NB4 (cell line): Measurements from ENCODE around the gene CD46.
"Not testable (repeated sequence)": the region's sequence is repeated elsewhere in the genome, so short reads cannot be mapped to it uniquely, and the experiment has no call there.

Experiments
- DNase-seq: peaks from one replicate; pipeline ENCODE4 v3.0.0; 2010; ENCODE audit warnings: low read depth
- H3K4me3 ChIP-seq: one replicate; pipeline ENCODE4 v1.5.1; 2011; ENCODE audit warnings: mild to moderate bottlenecking, low read depth, low read length, moderate library complexity
- CTCF ChIP-seq: IDR thresholded peaks from one replicate; pipeline ENCODE4 v1.5.1; 2012; ENCODE audit warnings: low read depth, low read length
- MAX ChIP-seq: IDR thresholded peaks from 2 replicates; pipeline ENCODE4 v1.6.1; 2011; ENCODE audit warnings: low read depth, low read length
- MYC ChIP-seq: IDR thresholded peaks from 2 replicates; pipeline ENCODE4 v1.6.1; 2011; ENCODE audit warnings: low read depth, low read length
- POLR2A ChIP-seq: IDR thresholded peaks from 2 replicates; pipeline ENCODE4 v1.6.1; 2011; ENCODE audit warnings: mild to moderate bottlenecking; ENCODE audit not compliant: insufficient read length; ENCODE audit errors: extremely low read depth

CD46 gene

GRCh38 chr1:207762622-207763021 lies 10.8 kb downstream of the CD46 start:
- H3K4me3 ChIP-seq = no peak overlapping the region
- TF ChIP-seq MAX (no peak), POLR2A (no peak), MYC (no peak), CTCF (no peak)
- no peak for DNase-seq

GRCh38 chr1:207763091-207763490 lies 11.2 kb downstream of the CD46 start:
- TF ChIP-seq MAX (no peak), MYC (no peak), CTCF (no peak), POLR2A (no peak)
- DNase-seq = no peak
- no peak overlapping the region for H3K4me3 ChIP-seq

DNA sequence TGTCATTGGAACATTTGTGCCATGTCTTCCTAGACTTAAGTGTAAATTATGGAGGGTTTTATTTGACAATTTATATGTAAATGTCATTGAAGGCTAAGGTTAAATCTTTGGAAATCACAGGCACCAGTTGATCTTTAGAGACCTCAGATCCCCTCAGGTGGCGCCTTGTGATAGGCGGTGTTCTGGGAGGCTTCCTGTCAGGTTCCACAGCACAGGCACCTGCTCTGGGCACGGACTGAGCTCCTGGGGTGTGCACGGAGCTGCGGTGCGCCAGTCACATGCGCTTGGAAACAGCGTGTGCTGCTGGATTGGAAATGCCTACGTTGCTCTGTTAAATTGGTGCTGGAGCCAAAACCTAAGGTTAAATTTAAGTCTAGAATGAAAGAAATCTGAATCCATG lies 12.1 kb downstream of the CD46 start:
- TF ChIP-seq POLR2A (no peak), CTCF (no peak), MAX (no peak), MYC (no peak)
- no peak for DNase-seq
- no peak overlapping the region for H3K4me3 ChIP-seq

DNA sequence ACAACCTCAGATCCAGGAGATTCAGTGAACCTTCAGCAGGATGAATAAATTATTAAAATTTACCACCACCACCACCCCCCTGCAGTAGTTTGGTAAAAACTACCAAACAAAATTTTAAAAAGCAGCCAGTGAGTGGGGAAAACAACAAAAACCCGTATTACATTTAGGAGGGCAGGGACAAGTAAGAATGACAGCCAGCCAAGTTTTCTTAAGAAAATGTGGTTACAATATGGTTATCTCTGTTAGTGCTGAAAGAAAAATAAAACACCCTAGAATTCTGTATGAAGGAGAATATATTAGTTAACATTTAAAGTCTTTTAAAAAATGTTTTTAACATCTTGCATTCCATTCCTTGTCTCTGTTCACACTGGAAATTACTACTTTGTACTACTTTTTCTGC lies 14.7 kb downstream of the CD46 start:
- TF ChIP-seq MYC (no peak), MAX (no peak), CTCF (no peak), POLR2A (no peak)
- DNase-seq = no peak
- H3K4me3 ChIP-seq = no peak overlapping the region

DNA sequence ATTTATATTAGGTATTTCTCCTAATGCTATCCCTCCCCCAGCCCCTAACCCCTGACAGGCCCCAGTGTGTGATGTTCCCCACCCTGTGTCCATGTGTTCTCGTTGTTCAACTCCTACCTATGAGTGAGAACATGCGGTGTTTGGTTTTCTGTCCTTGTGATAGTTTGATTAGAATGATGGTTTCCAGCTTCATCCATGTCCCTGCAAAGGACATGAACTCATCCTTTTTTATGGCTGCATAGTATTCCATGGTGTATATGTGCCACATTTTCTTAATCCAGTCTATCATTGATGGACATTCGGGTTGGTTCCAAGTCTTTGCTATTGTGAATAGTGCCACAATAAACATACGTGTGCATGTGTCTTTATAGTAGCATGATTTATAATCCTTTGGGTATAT lies 18.7 kb downstream of the CD46 start:
- H3K4me3 ChIP-seq, DNase-seq: not testable (repeated sequence)

GRCh38 chr1:207776045-207776444 lies 24.2 kb downstream of the CD46 start:
- not testable (repeated sequence) for DNase-seq, H3K4me3 ChIP-seq

GRCh38 chr1:207777412-207777811 lies 25.6 kb downstream of the CD46 start:
- H3K4me3 ChIP-seq, DNase-seq: not testable (repeated sequence)

GRCh38 chr1:207779008-207779407 lies 27.2 kb downstream of the CD46 start:
- TF ChIP-seq CTCF (no peak), MYC (no peak), MAX (no peak), POLR2A (no peak)
- H3K4me3 ChIP-seq = no peak overlapping the region
- DNase-seq = no peak
